Esophagus muscularis mucosa (tissue), 4 donors: ENCODE measurements around the gene SCARF2.

Source experiments
- EP300 ChIP-seq: sonication (generic); formaldehyde crosslinking; IDR thresholded peaks from one replicate; pipeline ENCODE4 v1.6.1; 2017; ENCODE audit warnings: antibody characterized with exemption
- POLR2A ChIP-seq: fragments of 450-650 bp; IDR thresholded peaks from one replicate; pipeline ENCODE4 v1.6.1; 2017; ENCODE audit warnings: antibody characterized with exemption, moderate library complexity, mild to moderate bottlenecking, low read depth
- TF ChIP-seq, protein P1 (sequence below), 3 experiments: fragments of 200-600 bp in 2 of 3; fragments of 450-650 bp in 1 of 3; sonication (generic) in 2 of 3; IDR thresholded peaks; one replicate each; pipeline ENCODE4 v1.5.1; 2017 to 2019; ENCODE audit warnings: antibody characterized with exemption in 3 of 3, mild to moderate bottlenecking in 2 of 3, moderate library complexity in 1 of 3

DNA sequence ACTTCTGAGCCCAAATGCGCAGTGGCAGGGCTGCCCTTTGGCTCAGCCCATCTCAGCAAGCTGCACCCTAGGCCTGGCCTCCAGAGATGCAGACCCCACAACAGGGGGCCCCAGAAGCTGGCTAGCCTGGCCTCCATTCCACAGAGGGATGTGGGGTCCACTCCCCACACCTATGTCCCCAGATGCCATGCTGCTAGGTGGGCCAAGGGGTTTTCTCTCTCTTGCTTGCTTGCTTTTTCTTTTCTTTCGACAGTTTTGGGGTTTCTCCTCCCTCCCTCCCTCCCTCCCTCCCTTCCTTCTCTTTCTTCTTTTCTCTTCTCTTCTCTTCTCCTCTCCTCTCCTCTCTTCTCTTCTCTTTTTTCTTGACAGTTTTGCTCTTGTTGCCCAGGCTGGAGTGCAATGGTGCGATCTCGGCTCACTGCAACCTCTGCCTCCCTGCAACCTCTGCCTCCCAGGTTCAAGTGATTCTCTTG is 9.6 kb downstream of the SCARF2 start:
- no peak for TF ChIP-seq POLR2A
- TF ChIP-seq, protein P1, sequence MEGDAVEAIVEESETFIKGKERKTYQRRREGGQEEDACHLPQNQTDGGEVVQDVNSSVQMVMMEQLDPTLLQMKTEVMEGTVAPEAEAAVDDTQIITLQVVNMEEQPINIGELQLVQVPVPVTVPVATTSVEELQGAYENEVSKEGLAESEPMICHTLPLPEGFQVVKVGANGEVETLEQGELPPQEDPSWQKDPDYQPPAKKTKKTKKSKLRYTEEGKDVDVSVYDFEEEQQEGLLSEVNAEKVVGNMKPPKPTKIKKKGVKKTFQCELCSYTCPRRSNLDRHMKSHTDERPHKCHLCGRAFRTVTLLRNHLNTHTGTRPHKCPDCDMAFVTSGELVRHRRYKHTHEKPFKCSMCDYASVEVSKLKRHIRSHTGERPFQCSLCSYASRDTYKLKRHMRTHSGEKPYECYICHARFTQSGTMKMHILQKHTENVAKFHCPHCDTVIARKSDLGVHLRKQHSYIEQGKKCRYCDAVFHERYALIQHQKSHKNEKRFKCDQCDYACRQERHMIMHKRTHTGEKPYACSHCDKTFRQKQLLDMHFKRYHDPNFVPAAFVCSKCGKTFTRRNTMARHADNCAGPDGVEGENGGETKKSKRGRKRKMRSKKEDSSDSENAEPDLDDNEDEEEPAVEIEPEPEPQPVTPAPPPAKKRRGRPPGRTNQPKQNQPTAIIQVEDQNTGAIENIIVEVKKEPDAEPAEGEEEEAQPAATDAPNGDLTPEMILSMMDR (IDR thresholded peaks at IDR 0.05) = no peak
- TF ChIP-seq EP300 = no peak
